EH (cell line): ENCODE measurements around the gene PRDM16.

Source experiments
- DNase-seq: peaks from one replicate; pipeline ENCODE4 v3.0.0-alpha.2; 2015; ENCODE audit warnings: low read depth

PRDM16 gene

GRCh38 chr1:3398396-3399140 lies 329.6 kb downstream of the PRDM16 start:
- no peak for DNase-seq

GRCh38 chr1:3399732-3400131 lies 330.7 kb downstream of the PRDM16 start:
- DNase-seq, result no peak

GRCh38 chr1:3401585-3402257 lies 332.7 kb downstream of the PRDM16 start:
- DNase-seq, result no peak

- DNase-seq, result peak; percentile 44
Observed at GRCh38 chr1:3402258-3403010, 333.4 kb downstream of the PRDM16 start.

GRCh38 chr1:3403011-3403345 lies 334.0 kb downstream of the PRDM16 start:
- DNase-seq, result no peak

- no peak for DNase-seq
Observed at GRCh38 chr1:3403388-3404231, 334.6 kb downstream of the PRDM16 start.

GRCh38 chr1:3404301-3404700 lies 335.3 kb downstream of the PRDM16 start:
- no peak for DNase-seq

- DNase-seq, result no peak
Observed at GRCh38 chr1:3404801-3405200, 335.8 kb downstream of the PRDM16 start.

- DNase-seq, result no peak
Observed at GRCh38 chr1:3405491-3405890, 336.5 kb downstream of the PRDM16 start.

- no peak for DNase-seq
Observed at GRCh38 chr1:3405974-3406867, 337.2 kb downstream of the PRDM16 start.

GRCh38 chr1:3407021-3407420 lies 338.0 kb downstream of the PRDM16 start:
- DNase-seq, result no peak

GRCh38 chr1:3408751-3409266 lies 339.8 kb downstream of the PRDM16 start:
- no peak for DNase-seq

- no peak for DNase-seq
Observed at GRCh38 chr1:3409366-3410141, 340.6 kb downstream of the PRDM16 start.

- DNase-seq, result peak; percentile 55
Observed at GRCh38 chr1:3410142-3410925, 341.3 kb downstream of the PRDM16 start.

GRCh38 chr1:3411806-3412205 lies 342.8 kb downstream of the PRDM16 start:
- no peak for DNase-seq

GRCh38 chr1:3412376-3412775 lies 343.4 kb downstream of the PRDM16 start:
- no peak for DNase-seq

- no peak for DNase-seq
Observed at GRCh38 chr1:3413975-3414710, 345.1 kb downstream of the PRDM16 start.

- DNase-seq, result no peak
Observed at GRCh38 chr1:3415260-3416090, 346.5 kb downstream of the PRDM16 start.
